Measurements from ENCODE around the gene TECTB.
A peak's percentile ranks its signal among the peaks of the same experiment; 100 is the strongest.

The TECTB gene

GRCh38 chr10:112299456-112299855 is 16.3 kb downstream of the TECTB start:
- no peaks in the 10 kb centered on the region for H3K27me3 ChIP-seq (ENCODE audit: control insufficient read depth in 5 of 5, insufficient read depth in 4 of 5, low read length in 5 of 5)
- H3K27ac ChIP-seq (ENCODE audit: low read depth, low read length): peak overlapping the region; percentile 98
- no peak overlapping the region for H3K9ac ChIP-seq (ENCODE audit: low read length in 5 of 5)
- peaks cover 8 to 42% (median 22%) of the 10 kb centered on the region in 5 donors for H3K4me1 ChIP-seq (ENCODE audit: control insufficient read depth in 5 of 5, insufficient read depth in 5 of 5, low read length in 5 of 5)
- no peaks in the 10 kb centered on the region for H3K9me3 ChIP-seq (ENCODE audit: control insufficient read depth in 5 of 5, low read length in 5 of 5)
- H3K36me3 ChIP-seq (ENCODE audit: control insufficient read depth in 5 of 5, insufficient read depth in 5 of 5, low read length in 5 of 5): no peaks in the 10 kb centered on the region
- no peak overlapping the region for H3K4me3 ChIP-seq (ENCODE audit: low read depth in 1 of 5, low read length in 5 of 5)

- no peak overlapping the region for H3K9ac ChIP-seq (ENCODE audit: low read length in 5 of 5)
- H3K36me3 ChIP-seq (ENCODE audit: control insufficient read depth in 5 of 5, insufficient read depth in 5 of 5, low read length in 5 of 5): no peaks in the 10 kb centered on the region
- no peak overlapping the region for H3K27ac ChIP-seq (ENCODE audit: low read depth, low read length)
Observed at GRCh38 chr10:112302335-112302734, 19.1 kb downstream of the TECTB start.

GRCh38 chr10:112303528-112303927 is 20.3 kb downstream of the TECTB start:
- no peak overlapping the region for H3K9ac ChIP-seq (ENCODE audit: low read length in 5 of 5)
- H3K4me1 ChIP-seq (ENCODE audit: control insufficient read depth in 5 of 5, insufficient read depth in 5 of 5, low read length in 5 of 5): peaks cover 0 to 31% (median 7%) of the 10 kb centered on the region in 5 donors
- H3K27ac ChIP-seq (ENCODE audit: low read depth, low read length): no peak overlapping the region
- H3K9me3 ChIP-seq (ENCODE audit: control insufficient read depth in 5 of 5, low read length in 5 of 5): no peaks in the 10 kb centered on the region
- no peaks in the 10 kb centered on the region for H3K36me3 ChIP-seq (ENCODE audit: control insufficient read depth in 5 of 5, insufficient read depth in 5 of 5, low read length in 5 of 5)
- no peaks in the 10 kb centered on the region for H3K27me3 ChIP-seq (ENCODE audit: control insufficient read depth in 5 of 5, insufficient read depth in 4 of 5, low read length in 5 of 5)
- H3K4me3 ChIP-seq (ENCODE audit: low read depth in 1 of 5, low read length in 5 of 5): no peak overlapping the region

More at GRCh38 chr10:112302335-112302734, 19.1 kb downstream of the TECTB start:
- H3K9me3 ChIP-seq (ENCODE audit: control insufficient read depth in 5 of 5, low read length in 5 of 5): no peaks in the 10 kb centered on the region
- H3K4me1 ChIP-seq (ENCODE audit: control insufficient read depth in 5 of 5, insufficient read depth in 5 of 5, low read length in 5 of 5): peaks cover 3 to 31% (median 7%) of the 10 kb centered on the region in 5 donors
- H3K4me3 ChIP-seq (ENCODE audit: low read depth in 1 of 5, low read length in 5 of 5): no peak overlapping the region
- no peaks in the 10 kb centered on the region for H3K27me3 ChIP-seq (ENCODE audit: control insufficient read depth in 5 of 5, insufficient read depth in 4 of 5, low read length in 5 of 5)

GRCh38 chr10:112304267-112304859 is 21.2 kb downstream of the TECTB start:
- Histone ChIP-seq H3K4me3 (ENCODE audit: low read depth in 1 of 5, low read length in 5 of 5) (no peak overlapping the region), H3K27me3 (ENCODE audit: control insufficient read depth in 5 of 5, insufficient read depth in 4 of 5, low read length in 5 of 5) (peaks cover 0 to 2% (median 0%) of the 10 kb centered on the region in 5 donors), H3K9ac (ENCODE audit: low read length in 5 of 5) (peak overlapping the region in 1 of 5 donors; percentile 17), H3K9me3 (ENCODE audit: control insufficient read depth in 5 of 5, low read length in 5 of 5) (no peaks in the 10 kb centered on the region), H3K36me3 (ENCODE audit: control insufficient read depth in 5 of 5, insufficient read depth in 5 of 5, low read length in 5 of 5) (no peaks in the 10 kb centered on the region), H3K4me1 (ENCODE audit: control insufficient read depth in 5 of 5, insufficient read depth in 5 of 5, low read length in 5 of 5) (peaks cover 0 to 37% (median 7%) of the 10 kb centered on the region in 5 donors), H3K27ac (ENCODE audit: low read depth, low read length) (peak overlapping the region; percentile 86)

- Histone ChIP-seq H3K9ac (ENCODE audit: low read length in 5 of 5) (peak overlapping the region in 1 of 5 donors; percentile 29), H3K36me3 (ENCODE audit: control insufficient read depth in 5 of 5, insufficient read depth in 5 of 5, low read length in 5 of 5) (no peaks in the 10 kb centered on the region), H3K4me1 (ENCODE audit: control insufficient read depth in 5 of 5, insufficient read depth in 5 of 5, low read length in 5 of 5) (peaks cover 0 to 51% (median 7%) of the 10 kb centered on the region in 5 donors), H3K27me3 (ENCODE audit: control insufficient read depth in 5 of 5, insufficient read depth in 4 of 5, low read length in 5 of 5) (peaks cover 0 to 2% (median 0%) of the 10 kb centered on the region in 5 donors), H3K4me3 (ENCODE audit: low read depth in 1 of 5, low read length in 5 of 5) (no peak overlapping the region), H3K27ac (ENCODE audit: low read depth, low read length) (peak overlapping the region; percentile 77), H3K9me3 (ENCODE audit: control insufficient read depth in 5 of 5, low read length in 5 of 5) (no peaks in the 10 kb centered on the region)
Observed at GRCh38 chr10:112307358-112308124, 24.3 kb downstream of the TECTB start.

- Histone ChIP-seq H3K4me3 (ENCODE audit: low read depth in 1 of 5, low read length in 5 of 5) (no peak overlapping the region), H3K36me3 (ENCODE audit: control insufficient read depth in 5 of 5, insufficient read depth in 5 of 5, low read length in 5 of 5) (no peaks in the 10 kb centered on the region), H3K27me3 (ENCODE audit: control insufficient read depth in 5 of 5, insufficient read depth in 4 of 5, low read length in 5 of 5) (peaks cover 0 to 2% (median 0%) of the 10 kb centered on the region in 5 donors), H3K27ac (ENCODE audit: low read depth, low read length) (peak overlapping the region; percentile 77), H3K9ac (ENCODE audit: low read length in 5 of 5) (peak overlapping the region in 2 of 5 donors; percentile 4 to 29), H3K4me1 (ENCODE audit: control insufficient read depth in 5 of 5, insufficient read depth in 5 of 5, low read length in 5 of 5) (peaks cover 0 to 51% (median 7%) of the 10 kb centered on the region in 5 donors), H3K9me3 (ENCODE audit: control insufficient read depth in 5 of 5, low read length in 5 of 5) (no peaks in the 10 kb centered on the region)
Observed at GRCh38 chr10:112308125-112308502, 24.9 kb downstream of the TECTB start.

GRCh38 chr10:112311481-112311880 is 28.3 kb downstream of the TECTB start:
- H3K9me3 ChIP-seq (ENCODE audit: control insufficient read depth in 5 of 5, low read length in 5 of 5): no peaks in the 10 kb centered on the region
- no peak overlapping the region for H3K9ac ChIP-seq (ENCODE audit: low read length in 5 of 5)
- H3K36me3 ChIP-seq (ENCODE audit: control insufficient read depth in 5 of 5, insufficient read depth in 5 of 5, low read length in 5 of 5): no peaks in the 10 kb centered on the region
- peaks cover 0 to 40% (median 15%) of the 10 kb centered on the region in 5 donors for H3K4me1 ChIP-seq (ENCODE audit: control insufficient read depth in 5 of 5, insufficient read depth in 5 of 5, low read length in 5 of 5)
- H3K4me3 ChIP-seq (ENCODE audit: low read depth in 1 of 5, low read length in 5 of 5): no peak overlapping the region
- peak overlapping the region; percentile 77 for H3K27ac ChIP-seq (ENCODE audit: low read depth, low read length)
- H3K27me3 ChIP-seq (ENCODE audit: control insufficient read depth in 5 of 5, insufficient read depth in 4 of 5, low read length in 5 of 5): peaks cover 0 to 2% (median 0%) of the 10 kb centered on the region in 5 donors

GRCh38 chr10:112313234-112313633 is 30.0 kb downstream of the TECTB start:
- Histone ChIP-seq H3K27ac (ENCODE audit: low read depth, low read length) (peak overlapping the region; percentile 1), H3K4me1 (ENCODE audit: control insufficient read depth in 5 of 5, insufficient read depth in 5 of 5, low read length in 5 of 5) (peaks cover 0 to 25% (median 11%) of the 10 kb centered on the region in 5 donors), H3K27me3 (ENCODE audit: control insufficient read depth in 5 of 5, insufficient read depth in 4 of 5, low read length in 5 of 5) (peaks cover 0 to 2% (median 0%) of the 10 kb centered on the region in 5 donors), H3K9ac (ENCODE audit: low read length in 5 of 5) (no peak overlapping the region), H3K4me3 (ENCODE audit: low read depth in 1 of 5, low read length in 5 of 5) (no peak overlapping the region), H3K36me3 (ENCODE audit: control insufficient read depth in 5 of 5, insufficient read depth in 5 of 5, low read length in 5 of 5) (no peaks in the 10 kb centered on the region), H3K9me3 (ENCODE audit: control insufficient read depth in 5 of 5, low read length in 5 of 5) (no peaks in the 10 kb centered on the region)

GRCh38 chr10:112313911-112314310 is 30.7 kb downstream of the TECTB start:
- peak overlapping the region in 2 of 5 donors; percentile 8 for H3K4me3 ChIP-seq (ENCODE audit: low read depth in 1 of 5, low read length in 5 of 5)

GRCh38 chr10:112314822-112315474 is 31.7 kb downstream of the TECTB start:
- H3K36me3 ChIP-seq (ENCODE audit: control insufficient read depth in 5 of 5, insufficient read depth in 5 of 5, low read length in 5 of 5): no peaks in the 10 kb centered on the region
- H3K27me3 ChIP-seq (ENCODE audit: control insufficient read depth in 5 of 5, insufficient read depth in 4 of 5, low read length in 5 of 5): no peaks in the 10 kb centered on the region
- H3K27ac ChIP-seq (ENCODE audit: low read depth, low read length): peak overlapping the region; percentile 55

More at GRCh38 chr10:112313911-112314310, 30.7 kb downstream of the TECTB start:
- H3K9me3 ChIP-seq (ENCODE audit: control insufficient read depth in 5 of 5, low read length in 5 of 5): no peaks in the 10 kb centered on the region
- peak overlapping the region; percentile 1 for H3K27ac ChIP-seq (ENCODE audit: low read depth, low read length)
- no peak overlapping the region for H3K9ac ChIP-seq (ENCODE audit: low read length in 5 of 5)
- H3K36me3 ChIP-seq (ENCODE audit: control insufficient read depth in 5 of 5, insufficient read depth in 5 of 5, low read length in 5 of 5): no peaks in the 10 kb centered on the region
- peaks cover 0 to 1% (median 0%) of the 10 kb centered on the region in 5 donors for H3K27me3 ChIP-seq (ENCODE audit: control insufficient read depth in 5 of 5, insufficient read depth in 4 of 5, low read length in 5 of 5)
- H3K4me1 ChIP-seq (ENCODE audit: control insufficient read depth in 5 of 5, insufficient read depth in 5 of 5, low read length in 5 of 5): peaks cover 0 to 20% (median 11%) of the 10 kb centered on the region in 5 donors

More at GRCh38 chr10:112314822-112315474, 31.7 kb downstream of the TECTB start:
- Histone ChIP-seq H3K4me3 (ENCODE audit: low read depth in 1 of 5, low read length in 5 of 5) (no peak overlapping the region), H3K9me3 (ENCODE audit: control insufficient read depth in 5 of 5, low read length in 5 of 5) (no peaks in the 10 kb centered on the region), H3K4me1 (ENCODE audit: control insufficient read depth in 5 of 5, insufficient read depth in 5 of 5, low read length in 5 of 5) (peaks cover 0 to 11% (median 10%) of the 10 kb centered on the region in 5 donors), H3K9ac (ENCODE audit: low read length in 5 of 5) (no peak overlapping the region)
